ENCODE data around the gene SUCLG2.

DNA sequence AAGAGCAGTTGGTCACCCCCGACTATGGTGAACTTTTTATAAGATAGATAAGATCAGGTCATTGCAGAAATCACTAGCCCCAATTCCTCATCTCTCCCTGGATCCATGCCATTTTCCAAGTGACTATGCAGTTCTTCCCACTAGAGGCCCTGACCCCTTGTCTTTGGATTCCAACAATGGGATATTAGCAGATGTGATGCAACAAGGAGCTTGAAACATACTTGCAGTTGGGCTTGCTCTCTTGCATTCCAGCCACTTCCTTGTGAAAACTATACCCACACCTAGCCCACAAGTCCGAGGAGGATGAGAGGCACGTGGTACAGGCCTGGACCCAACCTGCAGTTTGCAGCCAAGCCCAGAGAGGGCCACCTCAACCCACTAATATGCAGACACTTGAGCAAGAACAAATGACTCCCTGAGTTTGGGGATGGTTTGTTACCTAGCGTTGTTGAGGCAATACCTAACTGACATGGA lies 60.6 kb downstream of the SUCLG2 start:
- TF ChIP-seq EP300 (IDR thresholded peaks at IDR 0.05), result no peak
- TF ChIP-seq, protein P1, sequence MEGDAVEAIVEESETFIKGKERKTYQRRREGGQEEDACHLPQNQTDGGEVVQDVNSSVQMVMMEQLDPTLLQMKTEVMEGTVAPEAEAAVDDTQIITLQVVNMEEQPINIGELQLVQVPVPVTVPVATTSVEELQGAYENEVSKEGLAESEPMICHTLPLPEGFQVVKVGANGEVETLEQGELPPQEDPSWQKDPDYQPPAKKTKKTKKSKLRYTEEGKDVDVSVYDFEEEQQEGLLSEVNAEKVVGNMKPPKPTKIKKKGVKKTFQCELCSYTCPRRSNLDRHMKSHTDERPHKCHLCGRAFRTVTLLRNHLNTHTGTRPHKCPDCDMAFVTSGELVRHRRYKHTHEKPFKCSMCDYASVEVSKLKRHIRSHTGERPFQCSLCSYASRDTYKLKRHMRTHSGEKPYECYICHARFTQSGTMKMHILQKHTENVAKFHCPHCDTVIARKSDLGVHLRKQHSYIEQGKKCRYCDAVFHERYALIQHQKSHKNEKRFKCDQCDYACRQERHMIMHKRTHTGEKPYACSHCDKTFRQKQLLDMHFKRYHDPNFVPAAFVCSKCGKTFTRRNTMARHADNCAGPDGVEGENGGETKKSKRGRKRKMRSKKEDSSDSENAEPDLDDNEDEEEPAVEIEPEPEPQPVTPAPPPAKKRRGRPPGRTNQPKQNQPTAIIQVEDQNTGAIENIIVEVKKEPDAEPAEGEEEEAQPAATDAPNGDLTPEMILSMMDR (IDR thresholded peaks at IDR 0.05), result no peak
- no peak for TF ChIP-seq POLR2AphosphoS5 (IDR thresholded peaks at IDR 0.05)
